Panc1 (cell line): Measurements from ENCODE around the gene AP1B1.

Source experiments
- CTCF ChIP-seq: fragments of 450-650 bp; IDR thresholded peaks from 2 replicates; pipeline ENCODE4 v1.5.1; 2017; ENCODE audit warnings: mild to moderate bottlenecking
- POLR2AphosphoS5 ChIP-seq: IDR thresholded peaks from 2 replicates; pipeline ENCODE4 v1.6.1; 2012; ENCODE audit warnings: mild to moderate bottlenecking, low read depth, low read length, moderate library complexity
- SIN3A ChIP-seq: IDR thresholded peaks from 2 replicates; pipeline ENCODE4 v1.6.1; 2012; ENCODE audit warnings: low read depth, mild to moderate bottlenecking, low read length, moderate library complexity, borderline replicate concordance; ENCODE audit not compliant: insufficient read depth
- TCF7L2 ChIP-seq: IDR thresholded peaks from 2 replicates; pipeline ENCODE4 v1.6.1; 2011; ENCODE audit warnings: mild to moderate bottlenecking, low read depth, low read length, inconsistent platforms
- TF ChIP-seq, protein P1 (sequence below), 2 experiments: IDR thresholded peaks; 2 replicates each; pipeline ENCODE4 v1.6.1; 2011 to 2012; ENCODE audit warnings: low read depth in 2 of 2, control low read depth in 1 of 2, low read length in 1 of 2, mild to moderate bottlenecking in 1 of 2, moderate library complexity in 1 of 2; ENCODE audit not compliant: insufficient read depth in 1 of 2

- TF ChIP-seq CTCF (no peak), POLR2AphosphoS5 (no peak), TCF7L2 (no peak), SIN3A (no peak)
- TF ChIP-seq, protein P1, sequence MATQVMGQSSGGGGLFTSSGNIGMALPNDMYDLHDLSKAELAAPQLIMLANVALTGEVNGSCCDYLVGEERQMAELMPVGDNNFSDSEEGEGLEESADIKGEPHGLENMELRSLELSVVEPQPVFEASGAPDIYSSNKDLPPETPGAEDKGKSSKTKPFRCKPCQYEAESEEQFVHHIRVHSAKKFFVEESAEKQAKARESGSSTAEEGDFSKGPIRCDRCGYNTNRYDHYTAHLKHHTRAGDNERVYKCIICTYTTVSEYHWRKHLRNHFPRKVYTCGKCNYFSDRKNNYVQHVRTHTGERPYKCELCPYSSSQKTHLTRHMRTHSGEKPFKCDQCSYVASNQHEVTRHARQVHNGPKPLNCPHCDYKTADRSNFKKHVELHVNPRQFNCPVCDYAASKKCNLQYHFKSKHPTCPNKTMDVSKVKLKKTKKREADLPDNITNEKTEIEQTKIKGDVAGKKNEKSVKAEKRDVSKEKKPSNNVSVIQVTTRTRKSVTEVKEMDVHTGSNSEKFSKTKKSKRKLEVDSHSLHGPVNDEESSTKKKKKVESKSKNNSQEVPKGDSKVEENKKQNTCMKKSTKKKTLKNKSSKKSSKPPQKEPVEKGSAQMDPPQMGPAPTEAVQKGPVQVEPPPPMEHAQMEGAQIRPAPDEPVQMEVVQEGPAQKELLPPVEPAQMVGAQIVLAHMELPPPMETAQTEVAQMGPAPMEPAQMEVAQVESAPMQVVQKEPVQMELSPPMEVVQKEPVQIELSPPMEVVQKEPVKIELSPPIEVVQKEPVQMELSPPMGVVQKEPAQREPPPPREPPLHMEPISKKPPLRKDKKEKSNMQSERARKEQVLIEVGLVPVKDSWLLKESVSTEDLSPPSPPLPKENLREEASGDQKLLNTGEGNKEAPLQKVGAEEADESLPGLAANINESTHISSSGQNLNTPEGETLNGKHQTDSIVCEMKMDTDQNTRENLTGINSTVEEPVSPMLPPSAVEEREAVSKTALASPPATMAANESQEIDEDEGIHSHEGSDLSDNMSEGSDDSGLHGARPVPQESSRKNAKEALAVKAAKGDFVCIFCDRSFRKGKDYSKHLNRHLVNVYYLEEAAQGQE (IDR thresholded peaks at IDR 0.05; ENCODE audit: insufficient read depth in 1 of 2, low read depth in 2 of 2, low read length in 1 of 2), result no peak
Observed at GRCh38 chr22:29380032-29380781, 8.2 kb downstream of the AP1B1 start.
